B cell (primary cell): ENCODE measurements around the gene AIG1. TPM values are rescaled to one million over a fixed set of nuclear protein-coding genes. Genes with fewer than 3 reads are reported as not detected.
"Not testable (repeated sequence)": the region's sequence is repeated elsewhere in the genome, so short reads cannot be mapped to it uniquely, and the experiment has no call there.

ENCODE experiments used
- ATAC-seq: fragments of 200-7000 bp; cut with Tn5 transposase; one replicate; pipeline ENCODE4 v1.10.0; 2021; ENCODE audit warnings: low read depth, mild to moderate bottlenecking, moderate number of reproducible peaks, moderate library complexity
- CTCF ChIA-PET: fragments of 350-600 bp; sonication (Branson Sonifier 250); formaldehyde crosslinking; loops from one replicate; lab custom pipeline; 2021; ENCODE audit warnings: antibody characterized with exemption, inconsistent platforms; lab: Charles Lee
- POLR2A ChIA-PET: fragments of 350-600 bp; sonication (Branson Sonifier 250); formaldehyde crosslinking; loops from one replicate; lab custom pipeline; 2021; ENCODE audit warnings: antibody characterized with exemption; lab: Charles Lee
- DNase-seq: peaks from one replicate; pipeline ENCODE4 v3.0.0; 2013
- H2AFZ ChIP-seq: 2 replicates; pipeline ENCODE4 v1.6.1; 2012; ENCODE audit warnings: mild to moderate bottlenecking, low read depth, low read length; ENCODE audit not compliant: insufficient read depth, poor library complexity, severe bottlenecking
- H3K27ac ChIP-seq, 2 donors: 1 replicate in 1 of 2; 2 replicates in 1 of 2; pipeline ENCODE4 v1.5.1; 2012 to 2013; ENCODE audit warnings: low read length in 2 of 2, mild to moderate bottlenecking in 2 of 2, moderate library complexity in 1 of 2
- H3K27me3 ChIP-seq, 4 experiments: fragments of 200-600 bp in 1 of 4; sonication (generic) in 1 of 4; replicated peaks in 1 of 4; 1 replicate in 2 of 4; 2 replicates in 2 of 4; pipeline versions ENCODE4 v1.6.1 to v1.7.0; 2013 to 2016; ENCODE audit warnings: low read length in 3 of 4, mild to moderate bottlenecking in 2 of 4, mixed read lengths in 1 of 4, moderate library complexity in 1 of 4; ENCODE audit not compliant: insufficient read depth in 4 of 4, control insufficient read depth in 3 of 4; ENCODE audit errors: control extremely low read depth in 1 of 4
- H3K36me3 ChIP-seq, 2 experiments: replicated peaks in 1 of 2; 1 replicate in 1 of 2; 2 replicates in 1 of 2; pipeline versions ENCODE4 v1.6.1 to v1.7.1; 2013; ENCODE audit warnings: low read length in 1 of 2; ENCODE audit not compliant: insufficient read depth in 2 of 2, control insufficient read depth in 1 of 2; ENCODE audit errors: control extremely low read depth in 1 of 2, extremely low read depth in 1 of 2
- H3K4me1 ChIP-seq, 2 donors: fragments of 200-600 bp in 1 of 2; sonication (generic) in 1 of 2; 1 replicate in 1 of 2; 2 replicates in 1 of 2; pipeline versions ENCODE4 v1.5.1 to v1.6.1; 2013 to 2017; ENCODE audit warnings: low read length in 2 of 2; ENCODE audit not compliant: control insufficient read depth in 2 of 2, insufficient read depth in 2 of 2
- H3K4me2 ChIP-seq: replicated peaks from 2 replicates; pipeline ENCODE3; 2012; ENCODE audit warnings: mild to moderate bottlenecking, low read depth, low read length; ENCODE audit not compliant: poor library complexity, severe bottlenecking
- H3K4me3 ChIP-seq, 5 experiments: fragments of 200-600 bp in 1 of 5; sonication (generic) in 1 of 5; 1 replicate in 3 of 5; 2 replicates in 2 of 5; pipeline versions ENCODE4 v1.5.1 to v1.7.0; 2011 to 2016; ENCODE audit warnings: low read length in 4 of 5, mild to moderate bottlenecking in 4 of 5, low read depth in 2 of 5, control low read depth in 1 of 5, moderate library complexity in 1 of 5; ENCODE audit not compliant: insufficient read depth in 1 of 5; ENCODE audit errors: control extremely low read depth in 1 of 5, extremely low read depth in 1 of 5
- H3K79me2 ChIP-seq: fragments of 200-600 bp; sonication (generic); one replicate; pipeline ENCODE4 v1.6.0; 2016; ENCODE audit warnings: low read length; ENCODE audit not compliant: control insufficient read depth, insufficient read depth
- H3K9ac ChIP-seq: fragments of 200-600 bp; sonication (generic); 2 replicates; pipeline ENCODE4 v1.6.1; 2017; ENCODE audit warnings: mild to moderate bottlenecking, low read length, moderate library complexity
- H3K9me3 ChIP-seq, 3 donors: one replicate each; pipeline versions ENCODE4 v1.6.1 to v1.7.1; 2013; ENCODE audit warnings: low read length in 2 of 3; ENCODE audit not compliant: control insufficient read depth in 2 of 3, insufficient read depth in 1 of 3; ENCODE audit errors: control extremely low read depth in 1 of 3
- H4K20me1 ChIP-seq: 2 replicates; pipeline ENCODE4 v1.6.0; 2012; ENCODE audit warnings: mild to moderate bottlenecking, low read length; ENCODE audit not compliant: insufficient read depth, control insufficient read depth, poor library complexity, severe bottlenecking
- H3K27ac Mint-ChIP-seq: one replicate; pipeline ENCODE4 v1.8.0; 2021; ENCODE audit warnings: mixed read lengths
- H3K27me3 Mint-ChIP-seq: one replicate; pipeline ENCODE4 v1.8.0; 2021; ENCODE audit warnings: mixed read lengths
- H3K4me1 Mint-ChIP-seq: one replicate; pipeline ENCODE4 v1.8.0; 2021; ENCODE audit warnings: mixed read lengths
- H3K4me3 Mint-ChIP-seq: one replicate; pipeline ENCODE4 v1.8.0; 2021; ENCODE audit warnings: mixed read lengths
- H3K9me3 Mint-ChIP-seq: one replicate; pipeline ENCODE4 v1.8.0; 2022; ENCODE audit warnings: mixed read lengths; ENCODE audit not compliant: insufficient read depth
- CTCF ChIP-seq: fragments of 200-600 bp; IDR thresholded peaks from one replicate; pipeline ENCODE4 v1.8.0; 2022; ENCODE audit warnings: antibody characterized with exemption, mild to moderate bottlenecking
- EZH2 ChIP-seq: IDR thresholded peaks from 2 replicates; pipeline ENCODE4 v1.6.1; 2012; ENCODE audit warnings: borderline replicate concordance, low read depth, mild to moderate bottlenecking, moderate library complexity, low read length; ENCODE audit not compliant: insufficient read depth, poor library complexity, severe bottlenecking
- WGBS: methylation state at CpG from one replicate; pipeline ENCODE4 v1.1.5; 2013; ENCODE audit warnings: missing lambda C conversion rate; ENCODE audit not compliant: insufficient coverage; 5-methylcytosine and 5-hydroxymethylcytosine counted together
- intact Hi-C: fragments of 100-400 bp; cut with micrococcal nuclease; formaldehyde crosslinking; loops from one replicate; pipeline ENCODE4 v1.10.0; 2022
- polyA plus RNA-seq: library from polyadenylated mRNA; depleted of rRNA; stranded (reverse); fragments of >200 nt; gene quantifications from 2 replicates; pipeline ENCODE4 v1.2.3, GENCODE V29; 2012
- total RNA-seq, 2 donors: library from RNA; stranded (reverse); fragments of 120-200 nt in 1 of 2; gene quantifications; 1 replicate in 1 of 2; 2 replicates in 1 of 2; pipeline versions ENCODE4 v1.2.3 to v1.2.4, GENCODE V29; 2013 to 2022

Gene AIG1
- total and polyA plus RNA-seq, 2 donors (not counting 1 experiment from before 2014, with no cell fraction given) = 7.0 to 9.0 TPM

GRCh38 chr6:143167224-143167623 lies 106.5 kb downstream of the AIG1 start:
- no peak overlapping the region for H3K27ac Mint-ChIP-seq
- H3K9me3 Mint-ChIP-seq = no peaks in the 10 kb centered on the region
- Histone ChIP-seq H3K36me3 (no peaks in the 10 kb centered on the region), H2AFZ (no peak overlapping the region), H3K4me2 (no peak overlapping the region), H3K79me2 (no peaks in the 10 kb centered on the region), H3K4me1 (no peaks in the 10 kb centered on the region), H3K27me3 (no peaks in the 10 kb centered on the region), H4K20me1 (no peaks in the 10 kb centered on the region), H3K9me3 (no peaks in the 10 kb centered on the region), H3K4me3 (no peak overlapping the region), H3K9ac (no peak overlapping the region), H3K27ac (no peak overlapping the region)
- no CpG with 5 or more reads among the region's 2 CpGs for WGBS
- TF ChIP-seq CTCF (no peak), EZH2 (no peak)
- POLR2A ChIA-PET = no interaction called here
- ATAC-seq (no peak), DNase-seq (no peak)
- intact Hi-C loops = no loop called here
- H3K27me3 Mint-ChIP-seq = no peaks in the 10 kb centered on the region
- no peak overlapping the region for H3K4me3 Mint-ChIP-seq
- H3K4me1 Mint-ChIP-seq = no peaks in the 10 kb centered on the region
- CTCF ChIA-PET = no interaction called here

GRCh38 chr6:143168396-143168816 lies 107.7 kb downstream of the AIG1 start:
- H3K9ac ChIP-seq = not testable (repeated sequence)
- no CpG with 5 or more reads among the region's 4 CpGs for WGBS

More at GRCh38 chr6:143168396-143168816, 107.7 kb downstream of the AIG1 start:
- ATAC-seq, H3K27ac Mint-ChIP-seq, H3K36me3 ChIP-seq, H3K4me1 Mint-ChIP-seq, H3K9me3 Mint-ChIP-seq, H3K4me3 ChIP-seq, H2AFZ ChIP-seq, H3K9me3 ChIP-seq, H3K27me3 Mint-ChIP-seq, POLR2A ChIA-PET, H3K27ac ChIP-seq, H3K4me2 ChIP-seq, H3K79me2 ChIP-seq, CTCF ChIA-PET, DNase-seq, intact Hi-C loops, H3K4me1 ChIP-seq, H3K27me3 ChIP-seq, H4K20me1 ChIP-seq, H3K4me3 Mint-ChIP-seq: not testable (repeated sequence)
